GM10266 (cell line): ENCODE measurements around the gene BGN.
A peak's percentile ranks its signal among the peaks of the same experiment; 100 is the strongest.

Experiments used
- DNase-seq: peaks from one replicate; pipeline ENCODE4 v3.0.0; 2012; ENCODE audit errors: extremely low spot score
- CTCF ChIP-seq: IDR thresholded peaks from 2 replicates; pipeline ENCODE4 v1.5.1; 2012; ENCODE audit warnings: mild to moderate bottlenecking, low read depth; ENCODE audit not compliant: control insufficient read depth, insufficient read depth; ENCODE audit errors: missing control alignments

The BGN gene

GRCh38 chrX:153504445-153505016, 9.8 kb downstream of the BGN start:
- DNase-seq: no peak
- no peak for TF ChIP-seq CTCF

DNA sequence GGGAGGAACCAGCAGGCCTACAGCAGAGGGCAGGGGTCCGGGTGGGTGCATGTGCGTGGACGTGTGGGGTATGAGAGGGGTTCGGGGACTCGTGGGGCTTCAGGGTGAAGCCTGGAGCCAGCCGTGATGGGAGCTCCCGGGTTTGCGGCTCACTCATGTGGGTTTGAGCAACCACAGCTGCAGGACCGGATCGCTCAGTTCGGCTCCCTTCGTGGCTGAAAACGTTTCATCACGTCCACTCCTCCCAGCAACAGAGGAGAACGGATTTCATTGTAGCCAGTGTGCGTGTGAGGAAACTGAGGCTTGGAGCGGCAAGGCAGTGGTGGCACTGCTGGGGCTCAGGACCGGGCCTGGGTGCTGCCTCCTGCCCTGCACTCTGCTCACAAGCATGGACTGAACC, 10.6 kb downstream of the BGN start:
- DNase-seq: no peak
- no peak for TF ChIP-seq CTCF

- peak; percentile 90 for DNase-seq
- peak; percentile 84 for TF ChIP-seq CTCF
These were observed 12.9 kb downstream of the BGN start for GRCh38 chrX:153507484-153508178.

DNA sequence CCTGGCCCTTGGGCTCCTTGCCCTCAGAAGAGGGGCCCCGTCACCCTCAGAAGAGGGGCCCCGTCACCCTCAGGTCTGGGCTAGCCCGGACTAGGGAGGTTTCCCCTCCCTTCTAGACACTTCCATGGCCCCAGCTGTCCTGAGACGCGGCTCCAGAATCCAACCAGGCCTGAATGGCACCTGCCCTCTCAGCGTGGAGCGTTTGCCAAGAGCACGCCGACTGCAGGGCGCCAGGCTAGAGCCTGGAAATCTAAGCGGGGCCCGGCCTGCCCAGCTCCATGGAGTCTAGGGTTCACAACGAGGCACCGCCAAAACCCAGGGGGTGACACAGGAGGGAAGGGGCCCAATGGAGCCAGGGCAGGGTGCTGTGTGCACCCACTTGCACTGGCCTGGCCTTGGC, 14.8 kb downstream of the BGN start:
- no peak for DNase-seq
- TF ChIP-seq CTCF: no peak

DNA sequence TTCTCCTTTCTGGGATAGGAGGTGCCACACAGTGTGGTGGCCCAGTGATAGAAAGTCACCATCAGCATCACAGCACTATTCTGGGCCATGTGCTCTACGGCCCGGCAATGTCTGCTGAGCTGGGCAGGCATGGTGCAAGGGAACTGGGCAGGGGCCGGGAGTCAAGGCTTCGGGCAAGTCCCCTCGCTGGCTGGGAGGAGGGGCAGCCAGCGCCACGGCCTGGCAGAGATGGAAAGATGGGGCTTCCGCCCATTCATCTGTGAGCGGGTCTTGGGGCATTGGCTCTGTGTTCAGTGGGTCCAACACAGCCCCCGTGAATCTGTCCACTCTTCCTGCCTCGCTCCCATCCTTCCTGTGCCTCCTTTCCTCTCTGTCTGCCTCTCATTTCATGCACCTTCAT, 15.6 kb downstream of the BGN start:
- TF ChIP-seq CTCF: no peak

GRCh38 chrX:153511784-153512500, 17.2 kb downstream of the BGN start:
- no peak for DNase-seq
- no peak for TF ChIP-seq CTCF

More for the DNA sequence above, 15.6 kb downstream of the BGN start:
- no peak for DNase-seq

DNA sequence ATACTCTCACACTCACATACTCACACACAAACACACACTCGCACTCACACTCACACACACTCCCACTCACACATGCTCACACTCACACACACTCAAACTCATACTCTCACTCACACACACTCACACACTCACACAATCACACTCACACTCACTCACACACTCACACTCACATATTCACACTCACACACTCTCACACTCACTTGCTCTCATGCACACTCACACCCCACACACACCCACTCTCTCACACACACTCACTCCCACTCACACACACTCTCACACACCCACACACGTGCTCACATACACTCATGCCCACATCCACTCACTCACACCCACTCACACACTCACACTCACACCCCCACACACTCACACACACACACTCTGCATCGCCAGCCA, 17.7 kb downstream of the BGN start:
- DNase-seq: no peak
- TF ChIP-seq CTCF: no peak
